ENCODE data around the gene EIF4E.
"Not testable (repeated sequence)": the region's sequence is repeated elsewhere in the genome, so short reads cannot be mapped to it uniquely, and the experiment has no call there.

Gene EIF4E

GRCh38 chr4:98833384-98833783 is 95.5 kb downstream of the EIF4E start:
- H3K27me3 ChIP-seq (ENCODE audit: insufficient read depth, low read length): no peaks in the 10 kb centered on the region
- no peak overlapping the region for H3K9ac ChIP-seq (ENCODE audit: low read depth, low read length)
- H3K27ac ChIP-seq (ENCODE audit: low read length): no peak overlapping the region
- no peaks in the 10 kb centered on the region for H3K36me3 ChIP-seq (ENCODE audit: insufficient read depth, low read depth, low read length)
- no peak overlapping the region for H3K4me3 ChIP-seq (ENCODE audit: low read length)
- H3K9me3 ChIP-seq (ENCODE audit: insufficient read depth, low read depth, low read length): no peaks in the 10 kb centered on the region
- no peaks in the 10 kb centered on the region for H3K4me1 ChIP-seq (ENCODE audit: insufficient read depth, low read length)

DNA sequence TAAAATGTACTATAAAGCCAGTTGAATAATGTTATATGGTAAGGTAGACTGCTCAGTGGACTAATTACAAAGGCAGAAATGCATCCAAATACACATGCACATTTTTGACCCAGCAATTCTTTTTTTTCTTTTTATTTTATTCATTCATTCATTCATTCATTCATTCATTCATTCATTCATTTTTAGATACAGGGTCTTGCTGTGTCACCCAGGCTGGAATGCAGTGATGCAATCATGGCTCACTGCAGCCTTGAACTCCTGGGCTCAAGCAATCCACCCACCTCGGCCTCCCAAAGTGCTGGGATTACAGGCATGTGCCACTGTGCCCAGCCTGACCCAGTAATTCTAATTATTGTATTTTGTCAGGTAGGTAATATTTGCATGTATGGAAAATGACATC is 97.9 kb downstream of the EIF4E start:
- H3K4me1 ChIP-seq (ENCODE audit: insufficient read depth, low read length); H3K27me3 ChIP-seq (ENCODE audit: insufficient read depth, low read length); H3K9ac ChIP-seq (ENCODE audit: low read depth, low read length); H3K27ac ChIP-seq (ENCODE audit: low read length); H3K36me3 ChIP-seq (ENCODE audit: insufficient read depth, low read depth, low read length); H3K4me3 ChIP-seq (ENCODE audit: low read length); H3K9me3 ChIP-seq (ENCODE audit: insufficient read depth, low read depth, low read length): not testable (repeated sequence)

Data from iPS-20b (cell line).